Bronchial epithelial cell (primary cell): ENCODE data around the gene SERF1A. TPM values are rescaled to one million over a fixed set of nuclear protein-coding genes. Genes with fewer than 3 reads are reported as not detected.
"Not testable (repeated sequence)": the region's sequence is repeated elsewhere in the genome, so short reads cannot be mapped to it uniquely, and the experiment has no call there.

Source experiments
- DNase-seq: peaks from one replicate; pipeline ENCODE4 v3.0.0-alpha.2; 2010; ENCODE audit warnings: low read depth
- FAIRE-seq: peaks from 2 replicates; lab custom pipeline; 2011; peaks lifted over from hg19 to GRCh38; lab: Jason Lieb, UNC
- H3K27me3 ChIP-seq: 2 replicates; pipeline ENCODE4 v1.5.1; 2011; ENCODE audit warnings: low read length; ENCODE audit not compliant: control insufficient read depth, insufficient read depth
- H3K36me3 ChIP-seq: 2 replicates; pipeline ENCODE4 v1.5.1; 2011; ENCODE audit warnings: low read length; ENCODE audit not compliant: control insufficient read depth, insufficient read depth
- H3K4me3 ChIP-seq: 2 replicates; pipeline ENCODE4 v1.5.1; 2011; ENCODE audit warnings: mild to moderate bottlenecking, low read depth, low read length, control low read depth
- total RNA-seq: library from RNA; depleted of rRNA; stranded (reverse); fragments of >200 nt; gene quantifications from 2 replicates; pipeline ENCODE4 v1.2.1, GENCODE V29; 2014

The SERF1A gene
- 0.53 and 1.2 TPM in 2 replicates for total RNA-seq

DNA sequence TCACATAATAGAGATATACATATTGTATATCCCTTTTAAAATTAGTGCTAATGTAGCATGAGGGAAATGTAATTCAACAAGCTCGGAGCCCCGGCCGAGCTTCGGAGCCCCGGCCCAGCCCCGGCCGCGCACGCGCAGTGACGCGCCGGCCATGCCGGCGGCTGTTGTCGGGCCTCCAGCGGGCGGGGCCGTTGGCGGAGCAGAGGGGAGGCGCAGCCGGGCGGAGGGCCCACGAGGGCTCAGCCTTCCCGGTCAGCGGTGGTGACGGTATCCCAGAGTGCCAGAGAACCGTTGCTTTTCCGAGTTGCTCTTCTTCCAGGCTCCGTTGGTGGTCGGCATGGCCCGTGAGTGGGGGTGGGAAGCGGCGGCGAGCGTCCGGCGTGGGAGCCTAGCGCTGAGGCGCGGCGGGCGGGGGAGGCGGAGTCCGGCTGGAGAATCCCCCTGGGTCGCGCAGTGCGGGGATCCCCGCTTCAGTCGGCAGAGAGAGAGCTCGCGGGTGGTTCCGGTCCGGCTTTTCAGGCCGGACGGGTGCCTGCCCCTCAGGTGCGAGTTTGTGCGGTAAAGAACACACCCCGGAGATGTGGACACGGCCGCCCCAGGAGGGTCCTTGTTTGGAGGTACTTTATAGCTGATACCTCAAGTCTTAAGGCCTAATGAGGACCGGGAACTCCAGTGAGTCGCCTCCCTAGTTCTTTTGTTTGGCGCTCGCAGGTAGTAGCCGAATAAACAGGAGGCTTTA is at the start of gene SERF1A:
Gene SERF1A, plus strand, starts transcription at position 137 of the 739 bp plus-strand sequence. Its CDS starts 201 bp downstream, at position 338.
- not testable (repeated sequence) for H3K36me3 ChIP-seq, H3K4me3 ChIP-seq, H3K27me3 ChIP-seq, FAIRE-seq, DNase-seq

DNA sequence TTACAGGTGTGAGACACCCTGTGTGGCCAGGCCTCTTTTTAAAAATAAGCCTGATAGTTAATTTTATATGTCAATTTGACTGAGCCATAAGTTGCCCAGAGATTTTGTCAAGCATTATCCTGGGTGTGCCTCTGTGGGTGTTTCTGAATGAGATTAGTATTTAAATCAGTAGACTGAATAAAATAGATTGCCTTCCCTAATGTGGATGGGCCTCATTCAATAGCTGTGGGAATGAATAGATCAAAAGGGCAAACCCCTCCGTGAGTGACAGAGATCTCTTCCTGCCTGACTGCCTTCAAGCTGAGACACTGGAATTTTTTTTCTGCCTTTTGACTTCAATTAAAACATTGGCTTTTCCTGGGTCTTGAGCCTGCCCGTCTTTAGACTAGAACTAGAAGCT is 33.7 kb upstream of the SERF1A start:
- FAIRE-seq: not testable (repeated sequence)

DNA sequence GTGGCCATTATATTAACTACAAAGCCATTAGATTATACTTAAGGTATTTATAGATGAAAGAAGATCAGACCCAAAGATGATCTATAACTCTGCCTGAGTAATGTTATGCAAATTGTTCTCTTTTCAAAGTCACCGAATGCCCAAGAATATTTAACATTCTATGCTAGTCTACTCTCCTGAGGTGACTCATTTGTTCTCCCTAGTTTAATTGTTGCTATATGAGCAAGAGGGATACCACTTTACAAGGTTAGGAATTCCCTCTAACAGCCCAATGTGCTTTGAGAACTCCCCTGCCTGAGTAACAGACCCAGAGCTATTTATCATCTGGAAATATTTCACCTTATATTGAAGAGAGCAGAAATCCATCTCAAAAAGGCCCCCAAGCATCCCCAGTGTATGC is 29.8 kb upstream of the SERF1A start:
- not testable (repeated sequence) for H3K4me3 ChIP-seq, H3K36me3 ChIP-seq, DNase-seq, FAIRE-seq, H3K27me3 ChIP-seq

More for the DNA sequence above, 33.7 kb upstream of the SERF1A start:
- not testable (repeated sequence) for H3K4me3 ChIP-seq, H3K36me3 ChIP-seq, H3K27me3 ChIP-seq, DNase-seq

DNA sequence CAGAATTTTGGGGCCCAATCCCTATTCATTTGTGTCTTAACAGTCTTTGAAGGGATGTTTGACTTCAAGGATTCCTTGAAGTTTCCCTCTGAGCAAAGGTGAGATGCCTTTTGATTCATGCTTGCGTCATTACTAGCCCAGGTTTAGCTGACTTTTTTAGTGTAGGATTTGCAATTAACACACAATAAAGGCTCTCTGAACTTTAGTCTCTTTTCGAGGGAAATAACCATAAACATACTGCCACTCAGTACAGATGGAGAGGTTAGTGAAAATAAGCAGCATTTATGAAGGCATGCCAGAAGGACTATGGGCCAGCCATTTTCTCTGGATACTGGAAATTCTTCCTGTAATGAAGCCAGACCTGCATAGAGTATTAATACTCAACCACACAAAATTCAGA is 4.4 kb upstream of the SERF1A start:
- FAIRE-seq, H3K4me3 ChIP-seq, DNase-seq, H3K27me3 ChIP-seq, H3K36me3 ChIP-seq: not testable (repeated sequence)

DNA sequence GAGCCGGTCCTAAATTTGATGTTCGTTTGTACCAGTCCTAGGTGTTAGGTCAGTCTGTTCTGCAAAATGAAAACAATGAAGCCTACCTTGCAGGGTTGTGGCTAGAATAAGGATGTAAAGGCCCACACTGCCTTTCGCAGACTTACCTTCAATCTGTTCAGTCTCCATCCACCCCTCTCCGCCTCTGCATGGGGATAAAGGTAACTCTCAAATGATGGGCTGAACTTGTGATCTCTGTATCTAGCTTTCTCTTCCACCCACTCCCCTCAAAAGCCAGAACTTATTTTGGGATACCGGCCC is 753 bp downstream of the SERF1A start:
- H3K36me3 ChIP-seq, FAIRE-seq, H3K4me3 ChIP-seq, H3K27me3 ChIP-seq, DNase-seq: not testable (repeated sequence)

DNA sequence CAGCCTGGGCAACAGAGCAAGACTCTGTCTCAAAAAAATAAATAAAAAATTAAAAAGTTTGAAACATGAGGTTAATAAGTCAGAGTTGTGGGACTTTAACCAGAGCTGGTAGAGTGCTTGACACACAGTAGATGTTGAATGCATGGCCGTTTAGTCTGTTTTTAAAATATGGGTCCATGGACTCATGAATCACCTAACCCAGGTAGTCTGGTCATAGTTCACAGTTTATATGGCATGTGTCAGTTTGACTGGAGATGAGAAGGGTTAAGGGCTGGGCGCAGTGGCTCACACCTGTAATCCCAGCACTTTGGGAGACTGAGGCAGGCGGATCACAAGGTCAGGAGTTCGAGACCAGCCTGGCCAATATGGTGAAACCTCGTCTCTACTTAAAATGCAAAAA is 6.2 kb downstream of the SERF1A start:
- not testable (repeated sequence) for H3K27me3 ChIP-seq, H3K36me3 ChIP-seq, FAIRE-seq, DNase-seq, H3K4me3 ChIP-seq

DNA sequence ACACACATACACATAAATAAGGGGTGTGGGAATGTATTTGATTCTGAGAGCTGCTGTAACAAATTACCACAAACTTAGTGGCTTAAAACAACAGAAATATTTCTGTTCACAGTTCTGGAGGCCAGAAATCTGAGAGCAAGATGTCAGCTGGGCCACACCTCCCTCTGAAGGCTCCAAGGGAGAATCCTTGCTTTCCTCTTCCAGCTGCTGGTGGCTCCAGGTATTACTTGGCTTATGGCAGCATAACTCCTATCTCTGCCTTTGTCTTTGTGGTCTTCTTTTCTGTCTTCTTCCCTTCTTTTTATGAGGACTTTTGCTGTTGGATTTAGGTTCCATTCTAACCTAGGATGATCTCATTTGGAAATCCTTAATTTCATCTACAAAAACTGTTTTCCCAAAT is 16.4 kb downstream of the SERF1A start:
- FAIRE-seq, H3K4me3 ChIP-seq, H3K36me3 ChIP-seq, H3K27me3 ChIP-seq, DNase-seq: not testable (repeated sequence)

DNA sequence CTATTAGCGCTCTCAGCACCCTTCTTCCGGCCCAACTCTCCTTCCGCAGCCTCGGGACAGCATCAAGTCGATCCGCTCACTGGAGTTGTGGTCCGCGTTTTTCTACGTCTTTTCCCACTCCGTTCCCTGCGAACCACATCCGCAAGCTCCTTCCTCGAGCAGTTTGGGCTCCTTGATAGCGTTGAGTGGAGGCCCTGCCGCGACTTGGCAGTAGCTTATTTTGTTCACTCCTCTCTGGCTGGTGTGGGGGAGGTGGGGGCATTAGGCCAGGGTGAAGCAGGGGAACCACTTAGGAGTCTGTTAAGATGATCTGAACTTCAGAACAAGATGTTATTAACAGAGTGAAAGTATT is 24.7 kb downstream of the SERF1A start:
- not testable (repeated sequence) for FAIRE-seq

DNA sequence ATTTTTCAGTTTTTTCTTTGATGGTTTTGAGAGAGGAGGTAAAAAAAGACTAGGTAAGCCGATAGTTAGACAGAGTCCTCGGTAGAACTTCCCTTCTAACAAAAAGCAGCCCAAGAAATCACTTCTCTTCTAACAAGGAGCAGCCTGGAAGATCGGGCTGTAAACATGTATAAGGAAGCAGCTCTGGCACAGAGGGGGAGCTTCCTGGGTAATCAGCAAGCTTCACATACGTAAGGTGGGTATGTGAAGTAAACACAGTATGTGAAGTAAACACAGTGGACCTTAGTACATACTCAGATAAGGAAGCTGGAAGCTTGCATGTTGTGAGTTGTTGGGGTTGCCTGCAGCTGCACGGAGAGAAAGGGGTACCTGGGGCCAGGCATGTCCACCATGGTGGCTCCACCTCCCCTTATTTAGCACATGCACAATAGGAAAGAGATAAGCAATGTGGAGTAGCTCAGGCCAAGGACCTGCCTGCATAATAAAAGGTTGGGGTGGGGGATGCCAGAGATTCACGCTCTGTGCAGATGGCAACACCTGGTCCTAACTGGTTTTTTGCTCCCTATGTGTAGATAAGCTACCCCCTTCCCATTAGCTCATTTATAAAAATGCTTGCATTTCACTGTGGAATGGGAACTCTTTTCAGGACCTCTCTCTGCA is 31.4 kb downstream of the SERF1A start:
- not testable (repeated sequence) for H3K4me3 ChIP-seq, DNase-seq, H3K36me3 ChIP-seq, H3K27me3 ChIP-seq, FAIRE-seq

More for the DNA sequence above, 24.7 kb downstream of the SERF1A start:
- H3K27me3 ChIP-seq, H3K36me3 ChIP-seq, H3K4me3 ChIP-seq, DNase-seq: not testable (repeated sequence)

DNA sequence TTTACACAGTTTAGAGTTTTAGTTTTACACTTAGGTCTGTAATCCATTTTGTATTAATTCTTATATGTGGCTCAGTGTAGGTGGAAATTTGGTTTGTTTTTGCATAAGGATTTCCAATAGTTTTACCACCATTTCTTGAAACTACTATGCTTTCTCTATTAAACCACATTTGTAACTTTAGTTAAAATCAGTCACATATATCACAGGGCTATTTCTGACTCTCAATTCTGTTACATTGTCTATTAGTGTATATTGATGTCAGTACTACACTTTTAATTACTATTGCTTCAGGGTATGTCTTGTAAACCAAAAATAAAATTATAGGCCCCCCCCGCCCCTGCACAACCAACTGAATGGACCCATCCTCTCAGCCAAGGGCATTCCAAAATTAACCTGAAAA is 32.1 kb downstream of the SERF1A start:
- not testable (repeated sequence) for FAIRE-seq, H3K4me3 ChIP-seq, H3K36me3 ChIP-seq, H3K27me3 ChIP-seq, DNase-seq

DNA sequence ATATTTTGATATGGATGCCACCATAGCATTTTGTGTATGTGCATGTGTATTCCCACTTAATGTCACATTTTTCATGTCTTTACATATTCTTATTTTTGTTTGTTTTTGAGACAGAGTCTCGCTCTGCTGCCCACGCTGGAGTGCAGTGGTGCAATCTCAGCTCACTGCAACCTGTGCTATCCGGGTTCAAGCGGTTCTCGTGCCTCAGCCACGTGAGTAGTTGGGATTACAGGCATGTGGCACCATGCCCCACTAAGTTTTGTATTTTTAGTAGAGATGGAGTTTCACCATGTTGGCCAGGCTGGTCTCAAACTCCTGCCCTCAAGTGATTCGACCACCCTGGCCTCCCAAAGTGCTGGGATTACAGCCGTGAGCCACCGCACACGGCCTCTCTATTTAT is 52.6 kb downstream of the SERF1A start:
- H3K27me3 ChIP-seq, H3K4me3 ChIP-seq, H3K36me3 ChIP-seq, DNase-seq, FAIRE-seq: not testable (repeated sequence)

Other genes with a start within 250 kb of the SERF1A start
- 28.4 and 35.1 TPM in 2 replicates for gene SMN1, start 24.4 kb downstream of the SERF1A start, total RNA-seq
- 0.26 and 0.64 TPM in 2 replicates for gene NAIP, start 124.7 kb downstream of the SERF1A start, total RNA-seq
- gene GTF2H2, start 167.0 kb downstream of the SERF1A start, total RNA-seq: 12.6 and 14.1 TPM in 2 replicates